ENCODE measurements around the gene ATP6V1A.

GRCh38 chr3:113795693-113796092 is 48.9 kb downstream of the ATP6V1A start:
- no peak for TF ChIP-seq CTCF (IDR thresholded peaks at IDR 0.05)
- no peak for TF ChIP-seq EP300 (IDR thresholded peaks at IDR 0.05)
- TF ChIP-seq POLR2A (IDR thresholded peaks at IDR 0.05), result no peak

Data from tibial nerve (tissue), 4 donors.